Measurements from ENCODE around the gene RPL13A. TPM values are rescaled to one million over a fixed set of nuclear protein-coding genes. Genes with fewer than 3 reads are reported as not detected.

RPL13A gene
- total and polyA plus RNA-seq, 9 of the 15 experiments (the other 6 are each of a cell fraction or from before 2014, with no cell fraction given) = 1,744 to 5,482 (median 2,949) TPM

- TF ChIP-seq TOE1 (IDR thresholded peaks at IDR 0.05; ENCODE audit: borderline replicate concordance) (peak; percentile 54; the same call in 1 of the 2 replicates), TOE1 (CRISPR knock-in tag; IDR thresholded peaks at IDR 0.05; ENCODE audit: borderline replicate concordance, low read depth) (no peak), SRSF3 (IDR thresholded peaks at IDR 0.05; ENCODE audit: insufficient read depth, low read length) (no peak), ZNF175 (CRISPR knock-in tag; IDR thresholded peaks at IDR 0.05; ENCODE audit: low read depth) (no peak), ZNF12 (CRISPR knock-in tag; IDR thresholded peaks at IDR 0.05) (0 out of 2 replicates have a peak, but pooled peaks have one; percentile 42), ATF7 (IDR thresholded peaks at IDR 0.05) (peak; percentile 81), PRPF4 (IDR thresholded peaks at IDR 0.05; ENCODE audit: insufficient read depth, low read depth, low read length, poor library complexity, severe bottlenecking) (no peak), BACH1 (tag; IDR thresholded peaks at IDR 0.05) (no peak), CEBPB (tag; IDR thresholded peaks at IDR 0.05) (no peak), NR2C1 (IDR thresholded peaks at IDR 0.05) (peak; percentile 22; the same call in 1 of the 2 replicates), NR2C1 (tag; IDR thresholded peaks at IDR 0.05) (no peak), ADNP (tag; IDR thresholded peaks at IDR 0.05) (no peak), TAF9B (IDR thresholded peaks at IDR 0.05; ENCODE audit: partially characterized antibody) (peak; percentile 89), SIN3A (IDR thresholded peaks at IDR 0.05; ENCODE audit: borderline replicate concordance in 2 of 2, control insufficient read depth in 1 of 2, low read depth in 2 of 2, low read length in 2 of 2) (peak in 1 of 2 experiments; percentile 45; a peak in 1 of 4 replicates), U2AF1 (optimal IDR thresholded peaks at IDR 0.05; ENCODE audit: low read depth, low read length) (no peak), RNF2 (IDR thresholded peaks at IDR 0.05) (0 out of 2 replicates have a peak, but pooled peaks have one; percentile 46), ZBTB8A (IDR thresholded peaks at IDR 0.05; ENCODE audit: partially characterized antibody) (no peak)
- TF ChIP-seq, protein P1, sequence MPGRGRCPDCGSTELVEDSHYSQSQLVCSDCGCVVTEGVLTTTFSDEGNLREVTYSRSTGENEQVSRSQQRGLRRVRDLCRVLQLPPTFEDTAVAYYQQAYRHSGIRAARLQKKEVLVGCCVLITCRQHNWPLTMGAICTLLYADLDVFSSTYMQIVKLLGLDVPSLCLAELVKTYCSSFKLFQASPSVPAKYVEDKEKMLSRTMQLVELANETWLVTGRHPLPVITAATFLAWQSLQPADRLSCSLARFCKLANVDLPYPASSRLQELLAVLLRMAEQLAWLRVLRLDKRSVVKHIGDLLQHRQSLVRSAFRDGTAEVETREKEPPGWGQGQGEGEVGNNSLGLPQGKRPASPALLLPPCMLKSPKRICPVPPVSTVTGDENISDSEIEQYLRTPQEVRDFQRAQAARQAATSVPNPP (IDR thresholded peaks at IDR 0.05; ENCODE audit: borderline replicate concordance, insufficient read depth, insufficient read length) = no peak
- TF ChIP-seq, protein P2, sequence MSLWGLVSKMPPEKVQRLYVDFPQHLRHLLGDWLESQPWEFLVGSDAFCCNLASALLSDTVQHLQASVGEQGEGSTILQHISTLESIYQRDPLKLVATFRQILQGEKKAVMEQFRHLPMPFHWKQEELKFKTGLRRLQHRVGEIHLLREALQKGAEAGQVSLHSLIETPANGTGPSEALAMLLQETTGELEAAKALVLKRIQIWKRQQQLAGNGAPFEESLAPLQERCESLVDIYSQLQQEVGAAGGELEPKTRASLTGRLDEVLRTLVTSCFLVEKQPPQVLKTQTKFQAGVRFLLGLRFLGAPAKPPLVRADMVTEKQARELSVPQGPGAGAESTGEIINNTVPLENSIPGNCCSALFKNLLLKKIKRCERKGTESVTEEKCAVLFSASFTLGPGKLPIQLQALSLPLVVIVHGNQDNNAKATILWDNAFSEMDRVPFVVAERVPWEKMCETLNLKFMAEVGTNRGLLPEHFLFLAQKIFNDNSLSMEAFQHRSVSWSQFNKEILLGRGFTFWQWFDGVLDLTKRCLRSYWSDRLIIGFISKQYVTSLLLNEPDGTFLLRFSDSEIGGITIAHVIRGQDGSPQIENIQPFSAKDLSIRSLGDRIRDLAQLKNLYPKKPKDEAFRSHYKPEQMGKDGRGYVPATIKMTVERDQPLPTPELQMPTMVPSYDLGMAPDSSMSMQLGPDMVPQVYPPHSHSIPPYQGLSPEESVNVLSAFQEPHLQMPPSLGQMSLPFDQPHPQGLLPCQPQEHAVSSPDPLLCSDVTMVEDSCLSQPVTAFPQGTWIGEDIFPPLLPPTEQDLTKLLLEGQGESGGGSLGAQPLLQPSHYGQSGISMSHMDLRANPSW (CRISPR knock-in tag; IDR thresholded peaks at IDR 0.05) = no peak
These were observed 34.2 kb upstream of the RPL13A start, which contains the start of gene ALDH16A1 (continued) for GRCh38 chr19:49453013-49453756.
